GM21619 (cell line): ENCODE measurements around the gene TREH.

Experiments used
- ATAC-seq: cut with Tn5 transposase; IDR thresholded peaks from one replicate; pipeline ENCODE4 v1.9.1; 2021; ENCODE audit not compliant: unreplicated experiment

The TREH gene

DNA sequence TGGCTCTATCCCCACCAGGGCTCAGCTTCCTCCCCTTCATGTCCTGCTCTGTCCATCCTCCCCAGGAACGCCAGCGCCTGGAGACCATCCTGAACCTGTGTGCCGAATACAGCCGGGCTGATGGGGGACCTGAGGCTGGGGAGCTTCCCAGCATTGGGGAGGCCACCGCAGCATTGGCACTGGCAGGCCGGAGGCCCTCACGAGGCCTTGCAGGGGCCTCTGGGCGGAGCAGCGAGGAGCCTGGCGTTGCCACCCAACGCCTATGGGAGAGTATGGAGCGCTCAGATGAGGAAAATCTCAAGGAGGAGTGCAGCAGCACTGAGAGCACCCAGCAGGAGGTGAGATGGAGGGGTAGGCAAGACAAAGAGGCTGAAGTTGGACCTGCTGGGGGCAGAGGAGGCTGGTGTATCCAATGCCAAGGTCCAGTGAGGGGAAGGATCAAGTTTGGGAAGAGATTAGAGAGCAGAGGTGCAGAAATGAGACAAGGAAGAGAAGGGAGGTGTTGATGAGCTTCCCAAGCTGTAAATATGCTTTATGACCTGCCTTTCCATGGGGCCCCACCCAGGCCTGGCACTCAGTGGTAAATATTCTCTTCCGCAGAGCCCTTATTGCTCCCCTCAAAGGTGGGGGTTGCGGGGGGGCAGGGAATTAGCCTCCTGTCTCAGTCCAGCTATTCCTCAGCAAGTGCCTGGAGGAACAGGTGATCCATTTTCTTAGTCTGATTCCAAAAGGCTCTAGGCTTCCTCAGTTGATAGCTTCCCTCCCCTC is 48.1 kb downstream of the TREH start:
- ATAC-seq, result no peak

DNA sequence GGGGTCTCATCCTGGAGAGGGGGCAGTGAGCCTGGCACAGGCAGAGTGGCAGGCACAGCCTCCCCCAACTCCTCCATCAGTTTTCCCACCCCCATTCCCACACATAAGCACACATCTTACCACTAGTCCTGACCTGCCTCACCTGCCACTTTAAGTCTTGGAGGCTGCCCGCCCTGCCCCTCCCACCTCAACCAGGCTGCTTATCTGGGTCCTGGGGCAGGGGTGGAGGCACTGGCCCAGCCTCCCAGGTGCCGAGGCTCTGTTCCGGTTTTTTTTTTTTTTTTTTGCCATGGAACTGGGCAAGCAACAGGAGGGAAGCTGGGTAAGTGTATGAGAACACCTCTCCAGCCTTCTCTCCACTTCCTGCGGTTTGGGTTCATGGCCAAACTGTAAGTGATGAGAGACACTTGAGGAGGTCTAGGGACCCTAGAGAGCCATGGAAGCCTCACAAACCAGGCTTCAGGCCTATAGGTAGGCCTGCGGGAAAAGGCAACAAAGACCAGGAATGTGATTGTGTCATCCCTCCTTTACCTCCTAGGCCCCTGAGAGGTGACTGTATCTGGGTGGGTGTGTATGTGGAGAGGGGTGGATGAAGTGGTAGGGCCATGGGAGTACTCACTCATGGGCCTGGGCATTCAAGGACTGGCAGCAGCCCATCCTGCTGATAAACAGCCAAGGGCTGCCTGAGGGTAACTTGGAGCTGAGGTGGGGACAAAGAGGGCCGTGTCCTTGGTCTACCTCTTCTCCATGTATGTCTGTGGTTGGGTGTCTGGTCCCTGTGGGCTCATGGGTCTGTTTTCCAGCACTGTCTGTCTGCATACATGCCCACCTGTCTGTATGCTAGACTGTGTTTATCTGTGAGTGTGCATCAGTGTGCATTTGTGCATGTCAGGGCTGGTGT is 49.4 kb downstream of the TREH start:
- ATAC-seq, result no peak

DNA sequence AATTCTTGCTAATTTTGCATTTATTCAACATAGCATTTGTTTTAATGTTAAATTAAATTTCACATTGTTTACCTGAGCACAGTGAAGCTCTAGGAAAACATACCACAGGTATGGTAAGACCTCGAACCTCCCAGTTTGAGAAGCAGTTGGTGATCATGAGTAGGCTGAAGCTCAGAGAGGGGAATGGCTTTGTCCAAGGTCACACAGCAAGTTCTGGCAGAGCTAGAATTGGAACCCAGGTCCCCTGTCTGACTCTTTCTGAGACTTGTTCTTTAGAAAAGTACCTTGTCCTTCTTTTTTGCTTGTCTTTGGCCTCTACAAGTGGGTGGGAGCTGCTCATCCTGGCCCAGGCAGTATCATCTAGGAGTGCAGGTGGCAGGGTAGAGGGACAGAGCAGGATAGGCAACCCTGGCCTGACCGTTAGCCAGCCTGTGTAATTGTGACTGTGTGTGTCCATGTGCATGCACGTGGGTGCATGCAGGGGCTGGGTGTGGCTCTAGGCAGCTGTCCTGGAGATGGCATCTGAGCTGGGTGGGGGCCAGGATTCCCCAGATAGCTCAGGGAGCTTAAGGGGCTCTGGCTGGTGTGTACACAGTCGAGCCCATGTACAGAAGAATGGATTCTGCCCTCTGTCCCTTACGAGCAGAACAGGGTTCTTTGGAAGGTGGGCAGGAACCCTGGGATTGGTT is 50.4 kb downstream of the TREH start:
- no peak for ATAC-seq

DNA sequence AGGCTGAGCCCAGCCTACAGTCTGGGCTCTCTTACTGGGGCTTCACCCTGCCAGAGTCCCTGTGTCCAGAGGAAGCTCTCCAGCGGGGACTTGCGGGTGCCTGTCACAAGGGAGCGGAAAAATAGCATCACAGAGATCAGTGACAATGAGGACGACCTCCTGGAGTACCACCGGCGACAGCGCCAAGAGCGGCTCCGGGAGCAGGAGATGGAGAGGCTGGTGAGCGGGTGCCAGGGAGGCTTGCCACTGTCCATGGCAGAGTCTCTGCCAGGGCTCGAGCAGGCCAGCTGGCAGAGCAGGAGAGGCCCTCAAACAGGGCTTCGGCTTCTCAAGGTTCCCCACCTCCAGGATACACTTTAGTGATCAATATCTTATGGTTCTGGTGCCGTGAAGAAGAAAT is 51.0 kb downstream of the TREH start:
- no peak for ATAC-seq

DNA sequence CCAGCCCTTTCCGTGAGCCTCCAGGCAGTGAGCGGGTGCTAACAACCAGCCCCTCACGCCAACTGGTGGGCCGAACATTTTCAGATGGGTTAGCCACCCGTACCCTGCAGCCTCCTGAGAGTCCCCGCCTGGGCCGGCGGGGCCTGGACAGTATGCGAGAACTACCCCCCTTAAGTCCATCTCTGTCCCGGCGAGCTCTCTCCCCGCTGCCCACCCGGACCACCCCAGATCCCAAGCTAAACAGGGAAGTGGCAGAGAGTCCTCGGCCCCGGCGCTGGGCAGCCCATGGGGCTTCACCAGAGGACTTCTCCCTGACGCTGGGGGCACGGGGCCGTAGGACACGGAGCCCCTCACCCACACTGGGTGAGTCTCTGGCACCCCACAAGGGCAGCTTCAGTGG is 51.4 kb downstream of the TREH start:
- no peak for ATAC-seq

DNA sequence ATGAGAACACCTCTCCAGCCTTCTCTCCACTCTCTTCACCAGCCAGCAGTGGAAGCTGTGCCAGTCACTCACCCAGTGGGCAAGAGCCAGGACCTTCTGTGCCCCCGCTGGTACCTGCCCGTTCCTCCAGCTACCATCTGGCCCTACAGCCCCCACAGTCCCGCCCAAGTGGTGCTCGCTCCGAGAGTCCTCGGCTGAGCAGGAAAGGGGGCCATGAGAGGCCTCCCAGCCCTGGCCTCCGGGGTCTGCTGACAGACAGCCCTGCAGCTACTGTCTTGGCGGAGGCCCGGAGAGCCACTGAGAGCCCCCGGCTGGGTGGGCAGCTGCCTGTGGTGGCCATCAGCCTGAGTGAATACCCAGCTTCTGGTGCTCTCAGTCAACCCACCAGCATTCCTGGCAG is 51.9 kb downstream of the TREH start:
- no peak for ATAC-seq

DNA sequence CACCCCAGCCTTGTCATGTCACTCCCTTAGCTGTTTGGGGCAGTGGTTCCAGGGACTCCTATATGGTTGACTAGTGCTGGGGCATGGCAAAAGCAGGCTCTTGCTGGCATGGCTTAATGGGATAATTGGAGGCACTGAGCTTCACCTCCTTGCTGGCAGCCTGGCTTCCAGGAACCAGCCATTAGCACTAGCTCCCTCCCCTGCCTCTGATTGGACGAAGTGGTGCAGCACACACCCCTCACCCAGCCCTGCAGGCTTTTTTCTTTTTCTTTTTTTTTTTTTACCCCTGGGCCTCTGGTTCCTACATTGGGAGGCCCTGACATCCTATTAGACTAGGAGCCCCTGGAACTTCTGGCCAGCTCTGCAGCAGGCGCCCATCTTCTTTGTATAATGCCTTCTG is 53.5 kb downstream of the TREH start:
- no peak for ATAC-seq

DNA sequence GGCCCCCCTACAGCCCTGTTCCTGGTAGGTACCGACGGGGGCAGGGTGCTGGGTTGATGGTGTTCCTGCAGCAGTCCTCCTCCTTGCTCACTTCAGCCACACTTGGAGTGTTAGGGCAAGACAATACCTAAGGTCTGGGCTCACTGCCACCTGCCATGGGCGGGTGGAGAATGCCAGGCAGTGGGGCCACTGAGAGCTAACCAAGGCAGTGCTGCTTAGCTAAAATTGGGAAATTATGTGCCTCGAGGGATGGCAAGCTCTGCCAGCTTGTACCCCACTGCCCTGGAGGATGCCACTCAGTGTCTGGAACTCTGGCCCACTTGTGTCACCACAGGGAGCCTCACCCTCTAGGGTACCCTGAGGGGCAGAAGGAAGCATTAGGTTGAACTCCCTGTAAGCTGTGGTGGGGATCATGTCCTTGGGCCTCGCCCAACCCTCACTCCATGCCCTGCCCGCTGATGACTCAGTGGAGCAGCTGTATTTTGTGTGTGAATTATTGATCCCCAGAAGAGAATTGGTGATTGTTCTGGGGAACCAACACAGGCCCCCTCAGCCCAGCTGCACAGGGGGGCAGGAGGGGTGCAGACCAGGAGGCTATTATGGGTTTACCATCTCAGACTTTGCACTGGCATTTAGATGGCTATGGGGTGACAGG is 54.3 kb downstream of the TREH start:
- no peak for ATAC-seq

DNA sequence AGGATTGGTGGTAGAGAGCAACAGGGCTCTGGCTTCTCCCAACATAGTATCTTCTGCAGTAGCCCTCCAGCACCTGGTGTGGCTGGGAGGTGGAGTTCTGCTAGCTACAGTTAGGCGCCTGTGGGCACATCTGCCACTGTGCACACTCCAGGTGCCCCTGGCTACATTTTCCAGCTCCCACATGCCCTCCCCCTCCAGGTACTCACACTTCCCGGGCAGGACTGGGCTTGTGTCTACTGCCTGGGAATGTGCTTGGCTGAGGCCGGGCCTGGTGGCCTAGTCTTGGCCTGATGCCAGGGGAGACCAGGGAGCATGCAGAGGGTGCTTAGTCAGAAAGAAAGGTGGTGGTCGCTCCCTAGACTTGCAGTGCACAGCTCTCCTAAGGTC is 56.2 kb downstream of the TREH start:
- ATAC-seq, result no peak

DNA sequence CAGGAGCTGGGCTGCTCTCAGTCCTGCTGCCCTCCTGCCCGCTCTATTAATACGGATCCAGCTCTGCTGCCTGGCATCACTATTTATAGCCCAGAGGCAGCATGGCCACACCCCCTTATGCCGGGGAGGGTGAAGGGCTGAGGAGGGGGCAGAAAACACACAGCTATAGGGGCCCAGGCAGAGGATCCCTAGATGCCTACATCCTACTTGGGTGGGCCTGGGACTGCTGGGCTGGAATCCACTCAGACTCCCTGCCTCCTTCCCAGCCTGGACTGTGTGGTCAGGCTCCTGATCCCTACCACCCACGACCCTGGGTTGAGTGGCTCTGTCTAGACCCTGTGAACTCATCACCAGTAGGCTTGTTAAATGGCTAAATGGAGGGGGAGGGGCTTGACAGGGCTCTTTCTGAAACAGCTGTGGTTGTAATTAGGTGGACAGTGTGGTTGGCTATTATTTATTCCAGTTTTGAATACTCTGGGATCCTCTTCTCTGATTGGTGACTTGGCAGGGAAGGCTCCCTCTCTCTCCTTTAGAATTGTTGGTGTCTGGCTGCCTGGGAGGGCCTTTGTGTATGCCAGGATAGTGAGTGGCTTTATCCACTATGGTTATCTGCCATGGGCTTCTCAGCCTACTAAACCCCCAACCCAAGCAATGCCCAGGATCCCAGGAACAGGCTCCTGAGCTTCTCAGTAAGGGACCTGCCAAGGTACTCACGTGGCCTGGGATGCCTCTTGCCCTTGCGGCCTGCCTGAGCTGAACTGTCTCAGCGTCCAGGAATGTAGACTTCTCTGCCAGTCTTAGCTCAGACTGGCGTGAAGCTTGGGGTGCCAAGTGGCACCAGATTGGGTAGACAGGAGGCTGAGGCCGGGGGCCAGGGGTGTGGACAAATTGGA is 56.8 kb downstream of the TREH start:
- ATAC-seq, result no peak

DNA sequence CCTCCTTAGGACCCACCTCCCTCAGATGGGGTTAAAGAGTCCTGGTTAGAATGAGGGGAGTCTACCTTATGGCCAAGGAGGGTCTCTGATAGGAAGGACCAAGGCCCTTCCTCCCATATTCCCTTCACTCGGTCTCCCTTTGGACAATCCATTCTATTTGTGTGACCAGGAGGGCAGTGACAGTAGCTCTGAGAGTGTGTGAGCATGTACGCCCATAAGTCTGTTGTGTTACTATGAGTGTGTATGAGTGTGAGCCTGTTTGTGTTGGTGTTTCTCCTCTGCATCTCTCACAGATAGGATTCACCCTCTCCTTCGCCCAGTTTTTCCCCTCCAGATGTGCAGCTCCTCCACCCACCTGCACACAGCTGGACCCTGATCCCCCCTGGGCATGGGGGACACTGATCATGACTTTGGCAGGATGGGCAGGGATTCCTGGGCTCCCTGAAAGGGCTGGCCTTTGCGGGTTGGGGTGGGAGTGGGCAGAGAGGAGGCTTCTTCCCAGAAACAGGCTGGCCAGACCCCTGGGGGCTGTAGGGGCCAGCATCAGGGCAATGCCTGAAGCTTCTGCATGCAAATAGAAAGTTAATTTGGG is 57.6 kb downstream of the TREH start:
- ATAC-seq, result no peak

DNA sequence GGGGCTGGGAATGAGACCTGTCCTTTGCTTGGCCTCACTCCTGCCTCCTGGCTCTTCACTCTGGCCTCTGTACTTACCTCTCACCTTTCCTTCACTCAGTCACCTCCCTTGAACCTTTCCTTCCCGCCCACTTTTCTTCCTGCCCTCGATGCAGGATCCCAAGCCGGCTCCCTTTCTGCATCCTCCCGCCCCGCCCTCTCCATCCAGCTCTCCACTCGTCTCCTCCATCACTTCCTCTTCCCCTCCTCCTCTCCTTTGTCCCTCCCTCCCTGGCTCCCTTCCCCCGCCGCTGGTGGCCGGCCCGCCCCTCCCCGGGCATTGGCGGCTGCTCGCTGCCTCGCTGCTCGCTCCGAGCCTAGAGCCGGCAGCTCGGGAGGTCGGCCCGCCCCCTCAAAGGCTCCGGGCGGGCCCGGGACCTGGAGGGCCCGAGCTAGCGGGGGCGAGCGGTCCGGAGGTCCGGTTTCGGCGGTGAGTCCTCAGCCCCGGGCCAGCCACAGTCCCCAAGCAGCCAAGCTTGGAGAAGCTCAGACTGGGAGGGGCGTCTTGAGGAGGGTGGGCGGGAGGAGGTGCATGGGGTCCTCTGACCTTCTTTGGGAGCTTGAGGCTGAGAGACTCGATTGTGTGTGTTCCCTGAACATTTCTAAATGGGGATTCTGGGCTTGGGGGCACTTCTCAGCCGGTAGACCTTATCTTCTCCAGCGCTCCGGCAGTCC is 58.2 kb downstream of the TREH start:
- ATAC-seq, result no peak

DNA sequence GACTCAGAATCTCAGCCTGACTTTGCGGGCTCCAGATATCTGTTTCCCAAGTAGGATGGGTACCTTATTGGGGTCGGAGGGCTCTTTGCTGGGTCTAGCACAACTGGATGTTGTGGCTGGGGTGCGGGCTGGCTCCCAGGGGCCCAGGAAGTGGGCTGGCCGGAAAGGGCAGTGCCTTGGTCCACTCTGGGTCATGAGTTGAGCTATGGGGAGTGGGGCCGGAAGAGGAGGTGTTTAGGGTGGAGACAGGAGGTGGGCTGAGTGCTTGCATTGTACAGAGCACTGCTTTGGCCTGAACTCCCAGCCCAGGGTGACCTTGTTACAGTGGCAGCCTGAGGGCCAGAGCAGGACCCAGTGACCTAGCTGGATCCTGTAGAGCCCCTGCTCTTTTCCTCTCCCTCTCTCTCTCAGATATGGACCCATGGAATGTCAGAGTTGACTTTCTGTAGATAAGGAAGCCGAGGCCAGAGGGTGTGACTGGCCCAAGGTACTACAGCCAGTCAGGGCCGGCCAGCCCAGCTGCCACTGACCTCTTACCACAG is 58.9 kb downstream of the TREH start:
- no peak for ATAC-seq

DNA sequence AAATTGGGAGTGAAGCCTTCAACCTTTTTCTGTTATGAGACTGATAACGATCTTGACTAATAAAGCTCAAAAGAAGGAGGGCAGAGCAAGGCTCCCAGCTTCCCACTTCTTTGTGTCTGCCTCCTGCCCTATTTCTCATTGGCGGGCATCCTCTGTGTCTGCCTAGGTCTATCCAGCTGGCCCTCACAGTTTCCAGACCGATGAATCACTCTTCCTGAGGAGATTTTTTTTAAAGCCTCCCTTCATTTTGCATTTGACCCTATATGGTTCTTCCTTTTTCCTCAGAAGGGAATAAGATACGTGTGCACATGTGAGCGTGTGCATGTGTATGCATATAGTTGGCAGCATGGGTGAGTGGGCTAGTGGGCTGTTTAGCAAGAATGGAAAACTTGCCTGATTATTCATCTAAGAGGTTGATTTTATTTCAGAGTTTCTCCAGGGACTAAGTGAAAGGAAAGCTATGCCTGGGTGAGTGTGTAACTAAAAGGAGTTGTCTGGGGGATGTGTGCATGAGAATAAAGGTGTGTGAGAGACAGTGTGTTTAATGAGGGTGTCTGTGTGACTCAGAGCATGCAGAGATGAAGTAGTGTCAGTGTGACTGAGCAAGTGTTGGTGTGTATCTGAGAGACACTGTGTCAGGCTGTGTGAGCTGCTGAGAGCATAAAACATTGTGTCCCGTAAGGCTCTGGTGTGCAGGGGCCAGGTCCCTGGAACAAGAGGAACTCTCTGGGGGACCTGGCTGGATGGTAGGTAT is 59.8 kb downstream of the TREH start:
- no peak for ATAC-seq

DNA sequence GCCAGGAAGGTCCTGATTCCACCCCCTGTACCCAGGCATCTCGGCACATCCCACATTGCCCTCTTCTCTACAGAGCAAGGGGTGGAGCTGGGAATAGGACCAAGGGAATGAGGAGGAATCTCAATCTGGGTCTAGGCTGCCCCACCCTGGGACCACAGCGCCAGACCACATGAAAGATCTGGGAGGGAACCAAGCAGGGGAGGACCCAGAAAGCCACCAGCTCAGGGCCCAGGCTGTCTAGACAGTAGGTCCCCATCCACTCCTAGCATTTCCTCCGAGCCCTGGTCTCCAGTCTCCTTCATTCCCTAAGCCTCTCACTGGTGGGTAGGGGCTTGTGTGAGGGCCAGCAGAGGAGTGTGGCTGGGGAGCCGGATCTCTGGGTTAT is 60.5 kb downstream of the TREH start:
- no peak for ATAC-seq

DNA sequence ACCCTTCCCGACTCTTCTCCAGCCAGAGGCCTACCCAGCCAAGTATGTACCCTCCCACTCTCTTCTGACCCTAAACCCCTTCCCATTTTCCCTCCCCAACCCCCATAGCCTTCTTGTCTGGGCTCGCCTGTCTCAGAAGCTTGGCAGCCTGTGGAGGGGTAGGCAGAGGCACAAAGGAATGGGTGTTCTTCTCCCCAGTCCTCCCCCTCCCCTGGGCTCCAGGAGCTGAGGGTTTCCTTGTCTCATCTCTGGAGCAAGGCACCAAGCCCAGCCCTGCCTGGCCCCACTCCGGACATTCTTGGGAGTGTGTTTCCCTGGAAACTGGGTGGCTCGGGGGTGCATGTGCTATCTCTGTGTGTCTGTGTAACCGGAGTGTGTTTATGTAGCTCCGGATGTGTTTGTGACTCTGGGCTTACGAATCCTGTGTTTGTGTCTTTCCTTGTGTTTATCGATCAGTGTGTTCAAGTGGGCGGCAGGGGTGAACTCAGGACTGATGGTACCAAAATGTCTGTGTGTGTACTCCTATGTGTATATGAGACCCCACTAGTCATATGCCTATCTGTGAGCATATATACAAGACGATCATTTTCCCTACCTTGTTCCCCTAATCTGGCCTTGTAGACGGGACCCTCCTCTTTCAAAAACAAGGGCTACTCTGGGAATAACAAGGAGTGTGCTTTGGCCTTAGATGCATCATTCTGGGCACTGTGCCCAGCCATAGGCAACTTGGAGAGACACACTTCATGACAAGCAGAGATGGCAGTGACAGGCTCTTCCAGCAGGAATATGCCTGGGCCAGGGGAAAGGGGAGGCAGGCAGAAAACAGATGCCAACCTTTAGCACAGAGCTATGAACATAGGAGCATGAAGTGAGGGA is 61.1 kb downstream of the TREH start:
- ATAC-seq, result no peak

DNA sequence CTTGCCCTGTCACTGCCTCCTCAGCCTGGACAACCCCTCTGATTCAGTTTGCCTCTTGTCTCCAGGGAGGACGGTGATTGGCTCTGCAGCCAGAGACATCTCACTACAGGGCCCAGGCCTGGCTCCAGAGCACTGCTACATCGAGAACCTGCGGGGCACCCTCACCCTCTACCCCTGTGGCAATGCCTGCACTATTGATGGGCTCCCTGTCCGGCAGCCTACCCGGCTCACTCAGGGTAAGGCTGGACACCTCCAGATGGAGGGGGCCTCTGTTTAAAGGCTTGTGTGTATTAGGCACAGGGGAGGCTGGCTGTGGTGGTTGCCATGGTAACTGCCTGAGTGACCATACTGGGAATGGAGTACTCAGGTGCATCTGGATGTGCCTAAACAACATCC is 63.5 kb downstream of the TREH start:
- no peak for ATAC-seq
